Right lobe of liver (tissue), 6 donors: Measurements from ENCODE around the gene COPG1. TPM values are rescaled to one million over a fixed set of nuclear protein-coding genes. Genes with fewer than 3 reads are reported as not detected.

Source experiments
- ATAC-seq, 4 donors: fragments of 200-7000 bp; cut with Tn5 transposase; one replicate each; pipeline ENCODE4 v1.9.1; 2020; ENCODE audit warnings: mild to moderate bottlenecking in 4 of 4, moderate library complexity in 4 of 4
- DNase-seq, 3 donors: peaks; one replicate each; pipeline ENCODE4 v3.0.0-alpha.2; 2020
- H3K27ac ChIP-seq, 3 donors: fragments of 200-600 bp; one replicate each; pipeline ENCODE4 v1.8.0; 2022
- H3K27me3 ChIP-seq, 2 donors: fragments of 200-600 bp; one replicate each; pipeline ENCODE4 v1.8.0; 2022
- H3K36me3 ChIP-seq, 4 donors: fragments of 200-600 bp; sonication (generic) in 1 of 4; one replicate each; pipeline versions ENCODE4 v1.5.1 to v1.8.0; 2017 to 2022; ENCODE audit warnings: control low read depth in 1 of 4
- H3K4me1 ChIP-seq, 4 donors: fragments of 200-600 bp; sonication (generic) in 1 of 4; one replicate each; pipeline versions ENCODE4 v1.5.1 to v1.8.0; 2017 to 2022; ENCODE audit warnings: control low read depth in 1 of 4
- H3K4me3 ChIP-seq, 3 donors: fragments of 200-600 bp; one replicate each; pipeline ENCODE4 v1.8.0; 2022
- H3K9me3 ChIP-seq, 4 donors: fragments of 200-600 bp; sonication (generic) in 1 of 4; one replicate each; pipeline versions ENCODE4 v1.5.1 to v1.8.0; 2017 to 2022; ENCODE audit warnings: control low read depth in 1 of 4
- CTCF ChIP-seq, 4 donors: fragments of 200-600 bp in 3 of 4; fragments of 450-650 bp in 1 of 4; IDR thresholded peaks; one replicate each; pipeline versions ENCODE4 v1.5.1 to v1.8.0; 2016 to 2022; ENCODE audit warnings: antibody characterized with exemption in 4 of 4, mild to moderate bottlenecking in 2 of 4
- POLR2A ChIP-seq: fragments of 450-650 bp; IDR thresholded peaks from one replicate; pipeline ENCODE4 v1.6.1; 2017; ENCODE audit warnings: antibody characterized with exemption, mild to moderate bottlenecking
- WGBS: methylation state at CpG from one replicate; pipeline ENCODE4 v1.1.6; 2018; ENCODE audit warnings: low coverage, low lambda C conversion rate; ENCODE audit not compliant: insufficient coverage; ENCODE audit errors: missing lambda C conversion rate; 5-methylcytosine and 5-hydroxymethylcytosine counted together
- intact Hi-C, 2 donors: fragments of 100-400 bp; cut with DNase I; formaldehyde crosslinking; loops; one replicate each; pipeline versions ENCODE4 v1.11.2 to v1.14.1; 2022
- total RNA-seq, 6 experiments: library from RNA; depleted of rRNA in 2 of 6; stranded (reverse); fragments of >200 nt in 2 of 6; fragmentation: NEBNext Ultra II Directional in 3 of 6; extraction: Animal tissue kit (Norgen Biotek cat#: 25700) in 3 of 6; gene quantifications; one replicate each; pipeline versions ENCODE4 v1.1.0 to v1.2.4, GENCODE V29; 2016 to 2023
- donor health status: DM: no; HTN: yes; CAD: no.
- donor health status: DM: no; HTN: no; CAD: no.
- donor health status: DM: no; HTN: no; CAD: no.
- donor health status: DM: no; HTN: yes; CAD: no.
- donor health status: DM: no; HTN: yes; CAD: no.

The COPG1 gene
- total RNA-seq, 6 experiments from 2014 or later = 75.9 to 140 (median 119) TPM

- WGBS = 19% methylated on average over 6 of the region's 6 CpGs
- DNase-seq (no peak), ATAC-seq (peak; percentile 19 to 53 (median 40))
- Histone ChIP-seq H3K4me1 (peaks cover 0 to 28% (median 14%) of the 10 kb centered on the region in 4 donors), H3K4me3 (peak overlapping the region in 1 of 3 donors; percentile 22), H3K27ac (peak overlapping the region; percentile 46 to 79 (median 71)), H3K9me3 (no peaks in the 10 kb centered on the region), H3K36me3 (no peaks in the 10 kb centered on the region), H3K27me3 (no peaks in the 10 kb centered on the region)
- intact Hi-C loops = no loop called here
- TF ChIP-seq POLR2A = no peak
- no peak for TF ChIP-seq CTCF (IDR thresholded peaks at IDR 0.05)
Measured at GRCh38 chr3:129282727-129283327, 33.4 kb downstream of the COPG1 start.

GRCh38 chr3:129286081-129286480 lies 36.7 kb downstream of the COPG1 start:
- Histone ChIP-seq H3K36me3 (peaks cover 0 to 24% (median 2%) of the 10 kb centered on the region in 4 donors), H3K27ac (no peak overlapping the region), H3K4me3 (no peak overlapping the region), H3K9me3 (no peaks in the 10 kb centered on the region), H3K4me1 (peaks cover 0 to 15% (median 6%) of the 10 kb centered on the region in 4 donors), H3K27me3 (no peaks in the 10 kb centered on the region)
- WGBS = 88% methylated on average over 2 of the region's 2 CpGs
- intact Hi-C loops = loop anchor here in 1 of 2 donors (5.0 kb wide), 1 partner anchor 36 kb away; no protein-coding TSS in a partner anchor
- TF ChIP-seq POLR2A (no peak), CTCF (IDR thresholded peaks at IDR 0.05) (no peak)
- DNase-seq = no peak
- ATAC-seq = no peak

GRCh38 chr3:129288446-129288845 lies 39.0 kb downstream of the COPG1 start:
- WGBS = 96% methylated on average over 3 of the region's 3 CpGs
- intact Hi-C loops = loop anchor here in 1 of 2 donors (5.0 kb wide), 1 partner anchor 34 kb away; no protein-coding TSS in a partner anchor
- DNase-seq (no peak), ATAC-seq (no peak)
- Histone ChIP-seq H3K36me3 (peaks cover 0 to 33% (median 5%) of the 10 kb centered on the region in 4 donors), H3K27ac (no peak overlapping the region), H3K4me1 (no peaks in the 10 kb centered on the region), H3K4me3 (no peak overlapping the region), H3K9me3 (no peaks in the 10 kb centered on the region), H3K27me3 (no peaks in the 10 kb centered on the region)
- no peak for TF ChIP-seq POLR2A
- no peak for TF ChIP-seq CTCF (IDR thresholded peaks at IDR 0.05)

GRCh38 chr3:129289201-129289921 lies 40.0 kb downstream of the COPG1 start:
- Histone ChIP-seq H3K36me3 (peaks cover 0 to 38% (median 6%) of the 10 kb centered on the region in 4 donors), H3K4me1 (no peaks in the 10 kb centered on the region), H3K9me3 (no peaks in the 10 kb centered on the region), H3K27ac (no peak overlapping the region), H3K4me3 (no peak overlapping the region), H3K27me3 (no peaks in the 10 kb centered on the region)
- 100% methylated on average over 2 of the region's 6 CpGs for WGBS
- no peak for DNase-seq
- TF ChIP-seq CTCF (IDR thresholded peaks at IDR 0.05) (no peak), POLR2A (no peak)
- intact Hi-C loops = loop anchor here in 1 of 2 donors (5.0 kb wide), 1 partner anchor 33 kb away; no protein-coding TSS in a partner anchor
- ATAC-seq = no peak
